NCI-H2227 (cell line): Measurements from ENCODE around the gene RHOF.
"Not testable (repeated sequence)": the region's sequence is repeated elsewhere in the genome, so short reads cannot be mapped to it uniquely, and the experiment has no call there.

ENCODE experiments used
- DNase-seq: peaks from one replicate; lab custom pipeline; 2025; ENCODE audit not compliant: unreplicated experiment; lab: John Stamatoyannopoulos, UW

RHOF gene

DNA sequence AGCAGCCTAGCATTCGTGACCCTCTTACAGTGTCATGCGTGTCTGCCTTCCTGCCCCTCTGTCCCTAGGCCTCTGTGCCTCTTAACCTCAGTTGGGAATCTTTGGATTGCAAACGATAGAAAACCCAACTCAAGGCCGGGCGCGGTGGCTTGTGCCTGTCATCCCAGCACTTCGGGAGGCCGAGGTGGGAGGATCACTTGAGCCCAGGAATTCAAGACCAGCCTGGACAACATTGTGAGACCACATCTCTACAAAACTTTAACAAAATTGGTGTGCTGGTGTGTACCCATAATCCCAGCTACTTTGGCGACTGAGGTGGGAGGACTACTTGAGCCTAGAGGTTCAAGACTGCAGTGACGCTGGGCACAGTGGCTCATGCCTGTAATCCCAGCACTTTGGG is 44.2 kb downstream of the RHOF start:
- no peak for DNase-seq

DNA sequence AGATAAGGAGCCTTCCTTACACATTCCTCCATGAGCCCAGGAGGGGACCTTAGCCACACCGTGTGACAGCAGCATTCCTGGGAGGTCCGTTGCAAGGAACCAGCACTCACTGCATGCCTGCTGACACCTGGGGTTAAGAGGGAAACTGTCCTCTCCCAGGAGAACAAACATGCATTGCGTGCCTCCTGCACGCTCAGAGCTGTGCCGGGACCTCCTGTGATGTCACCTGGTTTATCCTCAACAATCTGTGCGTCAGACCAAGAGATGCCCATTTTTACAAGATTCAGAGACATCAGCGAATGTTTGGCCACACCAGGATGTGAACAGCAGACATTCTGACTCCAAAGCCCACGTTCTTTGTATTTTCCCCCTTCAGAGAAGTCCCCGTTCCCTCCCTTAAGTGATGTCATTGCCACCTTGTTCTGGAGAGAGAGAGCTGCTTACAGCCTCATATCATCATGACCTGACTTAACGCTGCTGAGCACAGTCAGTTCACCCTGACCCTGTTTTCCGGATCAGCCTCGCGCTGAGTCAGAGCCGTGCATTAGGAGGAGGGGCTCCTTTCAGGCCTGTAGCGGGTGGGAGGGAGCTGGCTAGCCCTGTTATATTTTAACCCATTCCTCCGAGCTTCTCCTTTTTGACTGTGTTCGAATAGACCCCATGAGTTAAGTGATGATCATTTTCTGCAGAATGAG is 44.8 kb downstream of the RHOF start:
- peak; percentile 81 for DNase-seq

DNA sequence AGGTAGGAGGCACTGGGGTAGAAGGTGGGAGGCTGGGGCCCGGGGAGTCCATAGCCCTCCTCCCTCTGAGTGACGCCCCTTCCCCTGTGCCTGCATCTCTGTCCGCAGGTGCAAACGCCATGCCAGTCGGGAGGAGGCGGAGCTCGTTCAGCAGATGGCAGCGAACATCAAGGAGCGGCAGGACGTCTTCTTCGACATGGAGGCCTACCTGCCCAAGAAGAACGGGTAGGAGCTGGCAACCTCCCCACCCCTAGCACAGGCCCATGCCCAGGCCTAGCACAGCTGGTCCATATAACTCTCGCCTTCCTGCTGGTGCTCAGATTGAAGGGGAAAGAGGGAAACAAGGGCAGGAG is 45.3 kb downstream of the RHOF start:
- DNase-seq = peak; percentile 75

DNA sequence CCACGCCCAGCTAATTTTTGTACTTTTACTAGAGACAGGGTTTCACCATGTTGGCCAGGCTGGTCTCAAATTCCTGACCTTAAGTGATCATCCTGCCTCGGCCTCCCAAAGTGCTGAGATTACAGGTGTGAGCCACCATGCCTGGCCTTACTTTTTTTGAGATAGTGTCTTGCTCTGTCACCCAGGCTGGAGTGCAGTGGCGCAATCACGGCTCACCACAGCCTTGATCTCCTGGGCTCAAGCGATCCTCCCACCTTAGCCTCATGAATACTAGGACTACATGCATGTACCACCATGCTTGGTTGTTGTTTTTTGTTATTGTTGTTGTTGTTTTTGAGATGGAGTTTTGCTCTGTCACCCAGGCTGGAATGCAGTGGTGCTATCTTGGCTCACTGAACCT is 47.9 kb downstream of the RHOF start:
- not testable (repeated sequence) for DNase-seq

DNA sequence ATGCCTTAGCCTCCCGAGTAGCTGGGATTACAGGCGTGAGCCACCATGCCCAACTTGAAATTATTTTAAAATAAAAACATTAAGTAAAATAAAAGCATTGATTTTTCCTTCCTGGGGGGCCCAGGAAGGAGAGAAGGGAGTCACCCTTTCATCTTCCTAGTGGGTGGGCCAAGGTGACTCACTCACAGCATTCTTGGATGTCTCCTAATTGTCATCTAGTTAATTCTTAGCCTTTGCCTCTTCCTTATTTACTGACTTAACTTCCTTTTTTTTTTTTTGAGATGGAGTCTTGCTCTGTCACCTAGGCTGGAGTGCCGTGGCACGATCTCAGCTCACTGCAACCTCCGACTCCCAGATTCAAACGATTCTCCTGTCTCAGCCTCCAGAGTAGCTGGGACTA is 51.7 kb downstream of the RHOF start:
- DNase-seq = no peak

DNA sequence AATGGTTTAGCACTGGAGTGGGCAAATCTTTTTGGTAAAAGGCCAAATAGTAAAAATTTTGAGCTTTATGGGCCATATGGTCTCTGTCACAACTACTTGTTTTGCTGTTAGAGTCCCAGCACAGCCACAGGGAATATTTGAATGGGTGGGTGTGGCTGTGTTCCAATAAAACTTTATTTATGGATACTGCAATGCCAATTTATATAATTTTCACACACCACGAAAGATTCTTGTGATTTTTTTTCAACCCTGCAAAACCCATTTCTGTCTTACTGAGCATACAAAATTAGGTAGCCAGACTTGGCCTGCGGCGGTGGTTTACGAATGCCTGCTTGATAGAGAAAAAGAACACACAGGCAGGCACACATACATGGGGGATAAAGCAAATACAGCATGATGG is 52.6 kb downstream of the RHOF start:
- no peak for DNase-seq

DNA sequence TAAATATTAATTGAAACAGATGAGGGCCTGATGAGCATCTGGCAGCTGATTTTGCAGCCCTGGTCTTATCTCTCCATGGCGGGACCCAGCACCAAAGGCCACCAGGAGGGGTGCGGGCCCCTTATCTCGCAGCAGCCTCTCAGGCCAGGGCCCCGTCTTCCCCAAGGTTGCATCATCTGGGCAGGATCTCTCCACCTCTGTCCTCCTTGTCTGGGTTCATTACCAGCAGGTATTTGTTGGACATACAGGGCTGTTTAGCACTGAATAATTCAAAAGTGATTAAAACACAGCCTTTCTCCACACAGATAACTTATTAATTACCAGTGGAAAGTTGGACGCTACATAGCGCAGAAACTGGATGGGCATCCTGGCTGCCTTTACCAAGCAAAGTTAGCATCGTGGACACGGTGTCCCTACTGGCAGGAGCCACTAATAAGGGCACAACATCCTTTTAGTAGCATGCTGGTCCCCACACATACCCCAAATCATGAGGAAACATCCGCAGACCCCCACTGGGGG is 55.1 kb downstream of the RHOF start:
- no peak for DNase-seq

DNA sequence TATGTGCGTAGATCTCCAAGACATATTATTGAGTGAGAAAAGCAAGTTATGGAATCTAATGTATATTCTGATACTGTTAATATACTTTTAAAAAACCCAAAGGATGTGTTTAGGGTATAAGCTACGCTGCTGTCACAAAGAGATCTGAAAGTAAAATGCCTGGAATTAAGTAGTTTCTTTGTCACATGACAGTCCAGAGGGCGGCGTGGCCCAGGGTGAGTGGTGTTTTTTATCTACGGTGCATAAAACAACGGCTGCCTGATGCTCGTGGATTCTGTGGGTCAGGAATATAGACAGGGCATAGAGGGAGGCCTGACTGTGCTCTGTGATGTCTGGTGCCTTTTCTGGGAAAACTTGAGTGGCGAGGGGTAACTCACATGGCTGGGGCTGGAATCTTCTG is 59.6 kb downstream of the RHOF start:
- DNase-seq = no peak

DNA sequence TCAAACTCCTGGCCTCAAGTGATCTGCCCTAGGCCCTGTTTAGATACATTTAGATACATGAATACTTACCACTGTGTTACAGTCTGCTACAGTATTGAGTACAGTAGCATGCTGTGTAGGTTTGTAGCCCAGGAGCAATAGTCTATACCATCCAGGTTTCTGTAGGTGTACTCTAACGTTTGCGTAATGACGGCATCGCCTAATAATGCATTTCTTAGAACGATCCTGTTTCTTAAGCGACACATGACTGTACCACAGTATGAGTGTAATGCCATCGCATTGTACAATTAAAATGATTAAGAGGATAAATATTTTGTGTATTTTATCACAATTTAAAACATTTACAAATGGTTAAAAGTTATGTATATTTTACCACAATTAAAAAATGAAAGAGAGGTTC is 62.0 kb downstream of the RHOF start:
- DNase-seq = no peak

DNA sequence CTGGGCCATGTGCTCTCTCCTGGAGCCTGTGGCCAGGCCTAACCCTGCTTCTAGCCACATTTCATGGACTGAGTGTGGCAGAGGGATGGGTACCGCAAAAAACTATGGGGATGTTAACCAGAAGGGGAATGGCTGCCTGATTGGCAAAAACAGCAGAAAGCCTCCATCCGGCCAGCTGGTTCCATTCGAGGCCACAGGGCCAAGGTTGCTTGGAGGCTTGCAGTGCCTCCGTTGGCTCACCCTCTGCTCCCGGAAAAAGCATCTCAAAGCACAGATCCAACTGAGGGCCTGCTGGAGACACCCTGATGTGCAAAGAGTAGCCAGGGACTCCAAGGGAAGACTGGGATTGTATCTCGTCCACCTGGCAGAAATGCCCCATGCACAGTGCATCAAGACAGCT is 64.5 kb downstream of the RHOF start:
- DNase-seq = no peak
